ENCODE results near the gene KRT36. TPM values are rescaled to one million over a fixed set of nuclear protein-coding genes. Genes with fewer than 3 reads are reported as not detected.

The KRT36 gene
- total and polyA plus RNA-seq, 2 donors (not counting 1 experiment from before 2014, with no cell fraction given) = not detected

- no peak overlapping the region for H3K27ac ChIP-seq (ENCODE audit: low read length in 2 of 2)
- H2AFZ ChIP-seq (ENCODE audit: insufficient read depth, low read depth, low read length, poor library complexity, severe bottlenecking) = no peak overlapping the region
- DNase-seq (no peak), ATAC-seq (ENCODE audit: low read depth) (no peak)
- H3K27me3 ChIP-seq (replicated peaks in 1 of 4; ENCODE audit: control extremely low read depth in 1 of 4, control insufficient read depth in 3 of 4, insufficient read depth in 4 of 4, low read length in 3 of 4) = peaks cover 0 to 3% (median 0%) of the 10 kb centered on the region in 4 experiments
- TF ChIP-seq EZH2 (IDR thresholded peaks at IDR 0.05; ENCODE audit: borderline replicate concordance, insufficient read depth, low read depth, low read length, poor library complexity, severe bottlenecking) (no peak), CTCF (IDR thresholded peaks at IDR 0.05) (no peak)
- peaks cover 0 to 3% (median 0%) of the 10 kb centered on the region in 3 donors for H3K9me3 ChIP-seq (ENCODE audit: control extremely low read depth in 1 of 3, control insufficient read depth in 2 of 3, insufficient read depth in 1 of 3, low read length in 2 of 3)
- Mint-ChIP-seq H3K4me3 (no peak overlapping the region), H3K9me3 (ENCODE audit: insufficient read depth) (no peaks in the 10 kb centered on the region), H3K27me3 (peaks cover 18% of the 10 kb centered on the region), H3K27ac (no peak overlapping the region), H3K4me1 (peaks cover 5% of the 10 kb centered on the region)
- ChIA-PET POLR2A (no interaction called here), CTCF (no interaction called here)
- intact Hi-C loops (cut with micrococcal nuclease) = no loop called here
- H3K4me3 ChIP-seq (ENCODE audit: control extremely low read depth in 1 of 5, extremely low read depth in 1 of 5, insufficient read depth in 1 of 5, low read depth in 2 of 5, low read length in 4 of 5) = no peak overlapping the region
- no peak overlapping the region for H3K9ac ChIP-seq (ENCODE audit: low read length)
- H3K4me1 ChIP-seq (ENCODE audit: control insufficient read depth in 2 of 2, insufficient read depth in 2 of 2, low read length in 2 of 2) = peaks cover 0 to 9% of the 10 kb centered on the region in 2 donors
- H3K79me2 ChIP-seq (ENCODE audit: control insufficient read depth, insufficient read depth, low read length) = no peaks in the 10 kb centered on the region
- no peaks in the 10 kb centered on the region for H4K20me1 ChIP-seq (ENCODE audit: control insufficient read depth, insufficient read depth, low read length, poor library complexity, severe bottlenecking)
- WGBS (ENCODE audit: insufficient coverage) = 93% methylated on average over 2 of the region's 9 CpGs
- H3K4me2 ChIP-seq (replicated peaks; ENCODE audit: low read depth, low read length, poor library complexity, severe bottlenecking) = no peak overlapping the region
- no peaks in the 10 kb centered on the region for H3K36me3 ChIP-seq (replicated peaks in 1 of 2; ENCODE audit: control extremely low read depth in 1 of 2, control insufficient read depth in 1 of 2, extremely low read depth in 1 of 2, insufficient read depth in 2 of 2, low read length in 1 of 2)
These were observed 13.5 kb upstream of the KRT36 start for GRCh38 chr17:41503202-41503601.

GRCh38 chr17:41500131-41500911, 10.6 kb upstream of the KRT36 start:
- Histone ChIP-seq H3K27ac (ENCODE audit: low read length in 2 of 2) (no peak overlapping the region), H3K4me3 (ENCODE audit: control extremely low read depth in 1 of 5, extremely low read depth in 1 of 5, insufficient read depth in 1 of 5, low read depth in 2 of 5, low read length in 4 of 5) (no peak overlapping the region), H3K27me3 (replicated peaks in 1 of 4; ENCODE audit: control extremely low read depth in 1 of 4, control insufficient read depth in 3 of 4, insufficient read depth in 4 of 4, low read length in 3 of 4) (peaks cover 0 to 3% (median 0%) of the 10 kb centered on the region in 4 experiments), H3K9ac (ENCODE audit: low read length) (no peak overlapping the region), H3K4me2 (replicated peaks; ENCODE audit: low read depth, low read length, poor library complexity, severe bottlenecking) (no peak overlapping the region), H4K20me1 (ENCODE audit: control insufficient read depth, insufficient read depth, low read length, poor library complexity, severe bottlenecking) (no peaks in the 10 kb centered on the region), H3K9me3 (ENCODE audit: control extremely low read depth in 1 of 3, control insufficient read depth in 2 of 3, insufficient read depth in 1 of 3, low read length in 2 of 3) (peaks cover 0 to 17% (median 0%) of the 10 kb centered on the region in 3 donors), H3K4me1 (ENCODE audit: control insufficient read depth in 2 of 2, insufficient read depth in 2 of 2, low read length in 2 of 2) (peaks cover 0 to 20% of the 10 kb centered on the region in 2 donors), H2AFZ (ENCODE audit: insufficient read depth, low read depth, low read length, poor library complexity, severe bottlenecking) (no peak overlapping the region), H3K36me3 (replicated peaks in 1 of 2; ENCODE audit: control extremely low read depth in 1 of 2, control insufficient read depth in 1 of 2, extremely low read depth in 1 of 2, insufficient read depth in 2 of 2, low read length in 1 of 2) (no peaks in the 10 kb centered on the region), H3K79me2 (ENCODE audit: control insufficient read depth, insufficient read depth, low read length) (no peaks in the 10 kb centered on the region)
- 85% methylated on average over 14 of the region's 15 CpGs for WGBS (ENCODE audit: insufficient coverage)
- ChIA-PET CTCF (no interaction called here), POLR2A (no interaction called here)
- Mint-ChIP-seq H3K9me3 (ENCODE audit: insufficient read depth) (no peaks in the 10 kb centered on the region), H3K4me3 (no peak overlapping the region), H3K27me3 (peaks cover 18% of the 10 kb centered on the region), H3K27ac (no peak overlapping the region), H3K4me1 (peaks cover 6% of the 10 kb centered on the region)
- DNase-seq (no peak), ATAC-seq (ENCODE audit: low read depth) (no peak)
- intact Hi-C loops (cut with micrococcal nuclease) = no loop called here
- TF ChIP-seq EZH2 (IDR thresholded peaks at IDR 0.05; ENCODE audit: borderline replicate concordance, insufficient read depth, low read depth, low read length, poor library complexity, severe bottlenecking) = no peak
- TF ChIP-seq CTCF (IDR thresholded peaks at IDR 0.05) = no peak
